ENCODE data around the gene SLC34A2. TPM values are rescaled to one million over a fixed set of nuclear protein-coding genes. Genes with fewer than 3 reads are reported as not detected.

The SLC34A2 gene
- total RNA-seq, 2 donors from 2014 or later: not detected

DNA sequence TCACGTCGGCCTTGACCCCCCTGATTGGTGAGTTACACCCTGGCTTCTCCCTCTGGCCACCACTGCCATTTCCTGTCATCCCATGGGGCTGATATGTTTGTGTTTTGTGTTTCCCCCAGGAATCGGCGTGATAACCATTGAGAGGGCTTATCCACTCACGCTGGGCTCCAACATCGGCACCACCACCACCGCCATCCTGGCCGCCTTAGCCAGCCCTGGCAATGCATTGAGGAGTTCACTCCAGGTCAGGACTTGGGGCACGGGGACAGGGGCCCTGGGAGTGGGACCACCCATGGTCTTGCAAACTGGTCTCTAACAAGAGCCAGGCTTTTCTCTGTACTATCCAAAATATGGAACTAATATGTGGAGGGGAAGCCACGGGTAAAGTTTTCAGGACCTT is 18.7 kb downstream of the SLC34A2 start:
- Mint-ChIP-seq H3K9me3 (no peaks in the 10 kb centered on the region), H3K27me3 (peaks cover 0 to 3% of the 10 kb centered on the region in 2 donors), H3K4me3 (no peak overlapping the region), H3K4me1 (ENCODE audit: low read depth in 2 of 2) (no peaks in the 10 kb centered on the region), H3K36me3 (no peaks in the 10 kb centered on the region), H3K27ac (no peak overlapping the region)
- ATAC-seq (no peak), DNase-seq (ENCODE audit: low spot score) (no peak)

DNA sequence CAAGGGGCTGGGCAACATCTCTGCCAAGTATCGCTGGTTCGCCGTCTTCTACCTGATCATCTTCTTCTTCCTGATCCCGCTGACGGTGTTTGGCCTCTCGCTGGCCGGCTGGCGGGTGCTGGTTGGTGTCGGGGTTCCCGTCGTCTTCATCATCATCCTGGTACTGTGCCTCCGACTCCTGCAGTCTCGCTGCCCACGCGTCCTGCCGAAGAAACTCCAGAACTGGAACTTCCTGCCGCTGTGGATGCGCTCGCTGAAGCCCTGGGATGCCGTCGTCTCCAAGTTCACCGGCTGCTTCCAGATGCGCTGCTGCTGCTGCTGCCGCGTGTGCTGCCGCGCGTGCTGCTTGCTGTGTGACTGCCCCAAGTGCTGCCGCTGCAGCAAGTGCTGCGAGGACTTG is 20.6 kb downstream of the SLC34A2 start:
- Mint-ChIP-seq H3K27ac (no peak overlapping the region), H3K4me1 (ENCODE audit: low read depth in 2 of 2) (no peaks in the 10 kb centered on the region)

DNA sequence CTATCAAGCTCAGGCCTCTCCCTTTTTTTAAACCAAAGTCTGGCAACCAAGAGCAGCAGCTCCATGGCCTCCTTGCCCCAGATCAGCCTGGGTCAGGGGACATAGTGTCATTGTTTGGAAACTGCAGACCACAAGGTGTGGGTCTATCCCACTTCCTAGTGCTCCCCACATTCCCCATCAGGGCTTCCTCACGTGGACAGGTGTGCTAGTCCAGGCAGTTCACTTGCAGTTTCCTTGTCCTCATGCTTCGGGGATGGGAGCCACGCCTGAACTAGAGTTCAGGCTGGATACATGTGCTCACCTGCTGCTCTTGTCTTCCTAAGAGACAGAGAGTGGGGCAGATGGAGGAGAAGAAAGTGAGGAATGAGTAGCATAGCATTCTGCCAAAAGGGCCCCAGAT is 21.5 kb downstream of the SLC34A2 start:
- H3K27me3 Mint-ChIP-seq: peaks cover 0 to 3% of the 10 kb centered on the region in 2 donors
- no peak overlapping the region for H3K4me3 Mint-ChIP-seq

More for the DNA sequence above, 20.6 kb downstream of the SLC34A2 start:
- DNase-seq (ENCODE audit: low spot score) (no peak), ATAC-seq (no peak)
- no peaks in the 10 kb centered on the region for H3K36me3 Mint-ChIP-seq
- H3K9me3 Mint-ChIP-seq: no peaks in the 10 kb centered on the region
- H3K27me3 Mint-ChIP-seq: peaks cover 0 to 3% of the 10 kb centered on the region in 2 donors
- H3K4me3 Mint-ChIP-seq: no peak overlapping the region

DNA sequence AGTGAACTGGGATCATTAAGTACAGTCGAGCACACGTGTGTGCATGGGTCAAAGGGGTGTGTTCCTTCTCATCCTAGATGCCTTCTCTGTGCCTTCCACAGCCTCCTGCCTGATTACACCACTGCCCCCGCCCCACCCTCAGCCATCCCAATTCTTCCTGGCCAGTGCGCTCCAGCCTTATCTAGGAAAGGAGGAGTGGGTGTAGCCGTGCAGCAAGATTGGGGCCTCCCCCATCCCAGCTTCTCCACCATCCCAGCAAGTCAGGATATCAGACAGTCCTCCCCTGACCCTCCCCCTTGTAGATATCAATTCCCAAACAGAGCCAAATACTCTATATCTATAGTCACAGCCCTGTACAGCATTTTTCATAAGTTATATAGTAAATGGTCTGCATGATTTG is 22.3 kb downstream of the SLC34A2 start:
- no peaks in the 10 kb centered on the region for H3K9me3 Mint-ChIP-seq
- no peaks in the 10 kb centered on the region for H3K36me3 Mint-ChIP-seq
- DNase-seq (ENCODE audit: low spot score) (no peak), ATAC-seq (peak in 1 of 2 donors; percentile 16)
- H3K27ac Mint-ChIP-seq: no peak overlapping the region
- H3K4me1 Mint-ChIP-seq (ENCODE audit: low read depth in 2 of 2): no peaks in the 10 kb centered on the region
- no peaks in the 10 kb centered on the region for H3K27me3 Mint-ChIP-seq
- no peak overlapping the region for H3K4me3 Mint-ChIP-seq

More for the DNA sequence above, 21.5 kb downstream of the SLC34A2 start:
- no peaks in the 10 kb centered on the region for H3K9me3 Mint-ChIP-seq
- no peak overlapping the region for H3K27ac Mint-ChIP-seq
- no peaks in the 10 kb centered on the region for H3K36me3 Mint-ChIP-seq
- no peak for DNase-seq (ENCODE audit: low spot score)
- ATAC-seq: no peak
- no peaks in the 10 kb centered on the region for H3K4me1 Mint-ChIP-seq (ENCODE audit: low read depth in 2 of 2)

DNA sequence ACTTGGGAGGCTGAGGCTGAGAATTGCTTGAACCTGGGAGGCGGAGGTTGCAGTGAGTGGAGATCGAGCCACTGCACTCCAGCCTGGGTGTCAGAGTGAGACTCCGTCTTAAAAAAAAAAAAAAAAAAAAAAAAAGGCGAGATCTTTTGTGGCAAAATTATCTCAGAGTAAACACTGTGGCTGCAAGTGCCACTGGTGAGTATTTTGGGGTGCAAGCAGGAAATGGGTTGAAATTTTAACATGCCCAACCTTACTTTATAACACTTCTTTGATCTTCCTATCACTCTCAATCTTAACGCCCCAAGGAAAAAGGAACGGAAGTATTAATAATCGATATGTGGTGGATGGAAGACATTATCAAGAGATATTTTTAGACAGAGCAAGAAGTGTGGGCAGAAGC is 32.1 kb downstream of the SLC34A2 start:
- H3K4me1 Mint-ChIP-seq (ENCODE audit: low read depth in 2 of 2): peaks cover 0 to 6% of the 10 kb centered on the region in 2 donors
- ATAC-seq: no peak
- peaks cover 5% of the 10 kb centered on the region for H3K36me3 Mint-ChIP-seq
- no peak overlapping the region for H3K27ac Mint-ChIP-seq
- H3K27me3 Mint-ChIP-seq: no peaks in the 10 kb centered on the region
- DNase-seq (ENCODE audit: low spot score): no peak
- H3K9me3 Mint-ChIP-seq: peaks cover 6% of the 10 kb centered on the region
- H3K4me3 Mint-ChIP-seq: peak overlapping the region; percentile 36

DNA sequence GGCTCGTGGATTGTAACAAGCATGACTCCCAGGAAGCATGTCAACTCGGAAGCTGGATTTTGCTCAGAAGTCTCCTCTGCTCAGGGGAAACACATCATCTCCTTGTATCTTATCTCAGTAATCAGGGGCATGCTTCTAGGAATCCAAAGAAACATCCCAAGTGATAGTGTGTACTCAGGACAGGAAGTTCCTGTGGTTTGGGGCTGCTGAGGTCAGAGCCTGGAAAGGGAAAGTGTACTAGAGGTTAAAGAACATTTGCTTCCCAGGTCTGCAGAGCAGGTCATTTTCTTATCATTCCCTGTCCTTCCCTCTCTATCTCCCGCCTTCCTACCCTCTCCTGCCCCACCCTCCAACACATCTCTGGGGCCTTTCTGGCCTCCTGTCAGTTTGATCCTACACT is 38.8 kb downstream of the SLC34A2 start:
- Mint-ChIP-seq H3K4me1 (ENCODE audit: low read depth in 2 of 2) (peaks cover 0 to 5% of the 10 kb centered on the region in 2 donors), H3K27ac (no peak overlapping the region), H3K4me3 (no peak overlapping the region), H3K27me3 (no peaks in the 10 kb centered on the region), H3K36me3 (peaks cover 5% of the 10 kb centered on the region), H3K9me3 (peaks cover 6% of the 10 kb centered on the region)
- ATAC-seq (no peak), DNase-seq (ENCODE audit: low spot score) (no peak)

DNA sequence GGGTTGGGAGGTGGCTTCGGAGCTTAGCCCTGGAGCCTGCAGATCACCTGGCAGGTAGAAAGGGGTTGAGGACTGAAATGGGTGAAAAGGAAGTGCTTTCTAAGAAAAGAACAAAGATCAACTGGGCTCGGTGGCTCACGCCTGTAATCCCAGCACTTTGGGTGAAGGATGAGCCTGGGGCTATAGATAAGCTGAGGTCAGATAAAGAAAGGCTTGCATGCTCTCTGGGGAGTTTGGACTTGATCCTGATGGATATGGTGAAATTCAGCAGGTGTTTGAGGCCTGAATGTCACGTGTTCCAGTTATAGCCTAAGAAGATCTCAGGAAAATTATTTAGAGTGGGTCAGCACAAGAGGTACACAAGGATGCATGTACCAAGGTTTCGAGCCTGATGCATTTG is 40.8 kb downstream of the SLC34A2 start:
- H3K4me1 Mint-ChIP-seq (ENCODE audit: low read depth in 2 of 2): peaks cover 0 to 5% of the 10 kb centered on the region in 2 donors
- DNase-seq (ENCODE audit: low spot score) (no peak), ATAC-seq (no peak)
- H3K9me3 Mint-ChIP-seq: peaks cover 4% of the 10 kb centered on the region
- peaks cover 0 to 3% of the 10 kb centered on the region in 2 donors for H3K27me3 Mint-ChIP-seq
- H3K27ac Mint-ChIP-seq: no peak overlapping the region
- H3K4me3 Mint-ChIP-seq: no peak overlapping the region
- H3K36me3 Mint-ChIP-seq: peaks cover under 1% of the 10 kb centered on the region

DNA sequence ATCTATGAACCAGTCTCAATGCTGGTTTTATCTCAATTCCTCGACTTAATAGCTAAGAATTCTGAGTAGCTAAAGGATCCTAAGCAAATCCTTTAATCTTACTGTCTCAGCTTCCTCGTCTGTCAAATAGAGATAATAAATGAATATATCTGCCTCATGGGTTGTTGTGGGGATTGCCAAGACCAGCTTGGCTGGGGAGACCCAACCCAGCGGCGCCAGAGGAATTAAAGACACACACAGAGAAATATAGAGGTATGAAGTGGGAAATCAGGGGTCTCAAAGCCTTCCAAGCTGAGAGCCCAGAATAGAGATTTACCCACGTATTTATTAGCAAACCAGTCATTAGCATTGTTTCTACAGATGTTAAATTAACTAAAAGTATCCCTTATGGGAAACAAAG is 41.9 kb downstream of the SLC34A2 start:
- Mint-ChIP-seq H3K9me3 (no peaks in the 10 kb centered on the region), H3K27ac (no peak overlapping the region), H3K27me3 (peaks cover 0 to 3% of the 10 kb centered on the region in 2 donors), H3K4me3 (no peak overlapping the region), H3K4me1 (ENCODE audit: low read depth in 2 of 2) (peaks cover 0 to 5% of the 10 kb centered on the region in 2 donors), H3K36me3 (no peaks in the 10 kb centered on the region)
- ATAC-seq: no peak
- DNase-seq (ENCODE audit: low spot score): no peak

DNA sequence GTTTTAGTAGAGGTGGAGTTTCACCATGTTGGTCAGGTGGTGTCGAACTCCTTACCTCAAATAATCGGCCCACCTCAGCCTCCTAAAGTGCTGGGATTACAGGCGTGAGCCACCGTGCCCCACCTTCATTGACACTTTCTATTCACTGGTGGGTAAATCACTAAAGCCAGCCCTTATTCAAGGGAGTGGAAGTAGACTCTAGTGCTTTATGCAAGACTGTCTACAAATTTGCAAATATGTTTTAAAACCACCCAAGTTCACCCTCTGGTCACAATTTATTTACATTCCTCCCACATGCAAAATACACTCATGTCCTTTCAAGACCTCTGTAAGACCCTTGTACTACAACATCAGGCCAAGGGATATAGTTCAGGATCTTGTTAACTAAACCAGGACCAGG is 45.0 kb downstream of the SLC34A2 start:
- DNase-seq (ENCODE audit: low spot score) (no peak), ATAC-seq (no peak)
- Mint-ChIP-seq H3K27me3 (peaks cover 0 to 3% of the 10 kb centered on the region in 2 donors), H3K4me3 (no peak overlapping the region), H3K4me1 (ENCODE audit: low read depth in 2 of 2) (no peaks in the 10 kb centered on the region), H3K36me3 (no peaks in the 10 kb centered on the region), H3K27ac (no peak overlapping the region), H3K9me3 (no peaks in the 10 kb centered on the region)

DNA sequence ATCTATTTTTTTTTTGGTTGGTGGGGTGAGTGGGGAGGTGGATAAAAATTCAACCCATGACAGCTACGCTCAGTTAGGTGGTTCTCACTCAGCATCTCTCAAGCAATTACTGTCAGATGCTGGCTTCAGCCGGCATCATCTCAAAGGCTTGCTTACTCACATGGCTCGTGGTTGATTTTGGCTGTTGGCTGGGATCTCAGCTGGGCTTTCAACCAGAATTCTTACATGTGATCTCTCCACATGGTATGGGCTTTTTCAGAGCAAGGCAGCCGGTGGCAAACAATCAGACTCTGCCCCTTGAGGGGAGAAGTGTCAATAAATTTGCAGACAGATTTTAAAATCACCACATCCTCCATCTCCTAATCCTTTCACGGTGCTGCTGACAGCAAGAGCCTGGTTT is 47.2 kb downstream of the SLC34A2 start:
- Mint-ChIP-seq H3K27me3 (peaks cover 0 to 3% of the 10 kb centered on the region in 2 donors), H3K27ac (no peak overlapping the region), H3K4me3 (no peak overlapping the region), H3K9me3 (no peaks in the 10 kb centered on the region), H3K36me3 (no peaks in the 10 kb centered on the region), H3K4me1 (ENCODE audit: low read depth in 2 of 2) (no peaks in the 10 kb centered on the region)
- DNase-seq (ENCODE audit: low spot score): no peak
- ATAC-seq: no peak

DNA sequence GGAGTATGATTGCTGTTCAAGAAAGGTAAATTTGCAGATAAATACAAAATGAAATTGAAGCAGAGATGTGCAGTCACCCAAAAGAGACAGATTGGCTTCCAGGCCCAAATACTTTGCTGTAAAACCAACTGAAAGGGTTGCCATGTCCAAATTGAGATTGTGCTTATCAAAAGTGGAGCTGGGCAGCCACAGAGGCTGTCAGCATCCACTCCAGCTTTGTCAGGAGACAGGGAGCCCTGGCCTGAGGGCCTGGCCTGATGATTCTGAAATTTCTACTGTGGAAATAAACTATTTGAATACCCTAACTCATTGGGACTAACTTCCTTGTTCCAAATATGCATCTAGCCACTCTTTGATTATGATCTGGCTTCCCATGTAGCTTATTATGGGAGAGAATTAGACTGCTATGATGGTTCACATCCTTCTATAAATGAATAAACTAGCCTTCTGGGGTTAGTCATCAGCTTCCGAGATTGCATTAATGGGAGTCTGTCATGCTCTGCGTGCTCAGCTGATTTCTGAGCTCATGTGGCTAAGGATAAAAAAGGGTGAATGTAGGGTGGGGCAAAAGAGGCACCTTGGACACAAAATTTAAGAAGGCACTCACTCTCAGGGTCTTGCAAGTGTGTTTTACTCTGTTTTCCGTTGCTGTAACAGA is 48.2 kb downstream of the SLC34A2 start:
- no peak overlapping the region for H3K27ac Mint-ChIP-seq
- peaks cover 0 to 3% of the 10 kb centered on the region in 2 donors for H3K27me3 Mint-ChIP-seq
- DNase-seq (ENCODE audit: low spot score) (no peak), ATAC-seq (no peak)
- H3K4me1 Mint-ChIP-seq (ENCODE audit: low read depth in 2 of 2): no peaks in the 10 kb centered on the region
- peaks cover 3% of the 10 kb centered on the region for H3K9me3 Mint-ChIP-seq
- no peaks in the 10 kb centered on the region for H3K36me3 Mint-ChIP-seq
- H3K4me3 Mint-ChIP-seq: no peak overlapping the region

DNA sequence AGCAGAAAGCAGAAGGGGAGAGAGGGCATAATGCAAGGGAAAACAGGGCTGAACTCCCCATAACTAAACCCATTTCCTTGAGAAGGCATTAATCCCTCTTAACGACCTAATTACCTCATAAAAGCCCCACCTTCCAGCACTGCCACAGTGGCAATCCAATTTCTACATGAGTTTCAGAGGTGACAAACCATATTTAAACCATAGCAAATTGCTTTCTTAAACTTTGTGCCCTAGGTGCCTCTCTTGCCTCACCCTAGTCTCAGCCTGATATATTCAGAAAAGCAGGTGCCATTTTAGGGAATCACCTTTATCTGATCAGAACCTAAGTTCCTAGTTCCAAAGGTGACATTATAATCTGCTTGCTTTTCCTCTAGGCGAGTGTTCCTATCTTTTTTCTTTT is 48.9 kb downstream of the SLC34A2 start:
- Mint-ChIP-seq H3K27me3 (peaks cover 0 to 3% of the 10 kb centered on the region in 2 donors), H3K4me1 (ENCODE audit: low read depth in 2 of 2) (no peaks in the 10 kb centered on the region), H3K9me3 (peaks cover 3% of the 10 kb centered on the region), H3K27ac (no peak overlapping the region), H3K36me3 (peaks cover 4% of the 10 kb centered on the region), H3K4me3 (no peak overlapping the region)
- ATAC-seq: no peak
- no peak for DNase-seq (ENCODE audit: low spot score)

DNA sequence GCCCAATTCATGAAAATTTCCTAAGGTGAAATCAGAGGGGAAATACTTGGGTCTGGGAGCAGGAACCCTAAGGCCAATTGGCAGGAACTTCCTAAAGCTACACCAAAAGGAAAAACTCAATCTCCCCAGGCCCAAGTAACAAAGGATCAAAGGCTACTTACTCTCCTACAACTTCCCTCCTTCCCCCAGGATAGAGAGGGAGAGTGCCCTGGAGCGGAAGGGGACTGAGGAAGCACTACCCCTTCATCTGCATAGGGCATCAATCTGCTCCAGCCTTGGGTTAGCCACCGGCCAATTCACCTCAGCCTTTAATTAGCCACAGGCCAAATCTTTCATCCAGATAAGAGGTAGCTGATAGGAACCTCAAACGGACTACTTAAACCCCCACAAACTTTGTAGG is 55.0 kb downstream of the SLC34A2 start:
- no peaks in the 10 kb centered on the region for H3K27me3 Mint-ChIP-seq
- H3K4me3 Mint-ChIP-seq: no peak overlapping the region
- H3K4me1 Mint-ChIP-seq (ENCODE audit: low read depth in 2 of 2): no peaks in the 10 kb centered on the region
- ATAC-seq: no peak
- no peak overlapping the region for H3K27ac Mint-ChIP-seq
- no peak for DNase-seq (ENCODE audit: low spot score)
- peaks cover 5% of the 10 kb centered on the region for H3K36me3 Mint-ChIP-seq
- H3K9me3 Mint-ChIP-seq: peaks cover 3% of the 10 kb centered on the region

DNA sequence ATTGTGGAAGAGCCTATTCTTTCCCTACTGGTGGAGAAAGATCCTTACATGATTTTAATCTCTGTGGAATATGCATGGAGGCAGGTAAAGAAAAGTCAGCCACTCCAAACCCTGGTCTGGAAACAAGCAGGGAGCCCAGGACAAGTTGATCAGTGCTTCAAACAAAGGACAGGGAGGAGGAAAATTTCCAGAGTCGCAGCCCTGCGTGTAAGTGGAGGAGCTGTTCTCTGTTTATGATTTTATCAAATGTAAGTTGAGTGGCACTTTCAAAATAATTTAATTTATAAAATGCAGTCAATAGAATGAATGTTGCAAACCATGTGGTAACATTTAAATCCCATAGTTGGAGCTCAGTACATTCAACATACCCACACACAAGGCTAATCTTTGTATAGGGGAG is 57.0 kb downstream of the SLC34A2 start:
- DNase-seq (ENCODE audit: low spot score) (no peak), ATAC-seq (no peak)
- peaks cover 5% of the 10 kb centered on the region for H3K36me3 Mint-ChIP-seq
- H3K4me1 Mint-ChIP-seq (ENCODE audit: low read depth in 2 of 2): no peaks in the 10 kb centered on the region
- peaks cover 3% of the 10 kb centered on the region for H3K9me3 Mint-ChIP-seq
- no peak overlapping the region for H3K4me3 Mint-ChIP-seq
- no peak overlapping the region for H3K27ac Mint-ChIP-seq
- H3K27me3 Mint-ChIP-seq: no peaks in the 10 kb centered on the region

DNA sequence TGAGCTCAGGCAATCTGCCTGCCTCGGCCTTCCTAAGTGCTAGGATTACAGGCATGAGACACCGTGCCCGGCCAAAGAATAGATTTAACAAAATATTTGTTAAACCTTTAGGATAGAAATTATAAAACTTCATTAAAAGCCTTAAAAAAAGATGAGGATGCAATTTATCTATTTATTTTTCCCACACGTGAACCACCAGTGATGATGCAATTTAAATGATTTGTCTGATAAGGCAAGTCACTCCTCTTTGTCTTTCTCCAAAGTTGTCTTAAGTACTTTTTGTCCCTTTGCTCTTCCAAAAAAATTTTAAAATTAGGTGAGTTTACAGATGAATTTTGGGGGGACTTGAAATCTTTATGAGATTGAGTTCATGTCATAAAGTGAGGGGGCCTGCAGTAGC is 58.2 kb downstream of the SLC34A2 start:
- peaks cover under 1% of the 10 kb centered on the region for H3K9me3 Mint-ChIP-seq
- no peak for DNase-seq (ENCODE audit: low spot score)
- no peak overlapping the region for H3K4me3 Mint-ChIP-seq
- peaks cover 5% of the 10 kb centered on the region for H3K36me3 Mint-ChIP-seq
- no peaks in the 10 kb centered on the region for H3K4me1 Mint-ChIP-seq (ENCODE audit: low read depth in 2 of 2)
- ATAC-seq: no peak
- no peak overlapping the region for H3K27ac Mint-ChIP-seq
- H3K27me3 Mint-ChIP-seq: no peaks in the 10 kb centered on the region

All from natural killer cell treated with Interleukin-12 subunit alpha and Interleukin-12 subunit beta and Interleukin-15 and Interleukin-18, amount 100 ng/mL, for 72 hours (primary cell).